A549 (cell line): ENCODE measurements around the gene PIEZO2.

Source experiments
- CHD2 ChIP-seq: fragments of 150-350 bp; IDR thresholded peaks from 2 replicates; pipeline ENCODE4 v1.6.1; 2014; ENCODE audit warnings: low read length; ENCODE audit not compliant: partially characterized antibody
- FOXS1 ChIP-seq: fragments of 250-450 bp; sonication (Bioruptor Pico); IDR thresholded peaks from 2 replicates; pipeline ENCODE4 v1.5.0; 2020; ENCODE audit warnings: mild to moderate bottlenecking, moderate library complexity
- MAFK ChIP-seq: fragments of 450-650 bp; IDR thresholded peaks from 2 replicates; pipeline ENCODE4 v1.6.1; 2014; ENCODE audit not compliant: partially characterized antibody
- MYC ChIP-seq: IDR thresholded peaks from 2 replicates; pipeline ENCODE4 v1.6.1; 2012; ENCODE audit warnings: mild to moderate bottlenecking, inconsistent platforms, low read length, improper control_type of control experiment, borderline replicate concordance
- POLR2A ChIP-seq: IDR thresholded peaks from 2 replicates; pipeline ENCODE4 v1.6.1; 2012; ENCODE audit warnings: mild to moderate bottlenecking, low read length
- RAD21 ChIP-seq, 2 experiments: fragments of >200 bp in 1 of 2; sonication (Bioruptor Twin) in 1 of 2; formaldehyde crosslinking in 1 of 2; IDR thresholded peaks in 1 of 2; conservative IDR thresholded peaks in 1 of 2; 2 replicates in 1 of 2; 3 replicates in 1 of 2; pipeline ENCODE4 v1.6.1; 2012 to 2018; ENCODE audit warnings: inconsistent platforms in 1 of 2
- ZSCAN20 ChIP-seq: fragments of 250-450 bp; sonication (Bioruptor Pico); IDR thresholded peaks from 2 replicates; pipeline ENCODE4 v1.8.0; 2022; ENCODE audit warnings: mild to moderate bottlenecking, moderate library complexity
- TF ChIP-seq, protein P1 (sequence below): fragments of >200 bp; sonication (Bioruptor Twin); formaldehyde crosslinking; IDR thresholded peaks from 3 replicates; pipeline ENCODE4 v1.5.1; 2016
- TF ChIP-seq, protein P2 (sequence below): fragments of 200-600 bp; sonication (generic); IDR thresholded peaks from 2 replicates; pipeline ENCODE4 v1.6.1; 2016; ENCODE audit warnings: antibody characterized with exemption, mild to moderate bottlenecking, moderate library complexity
- TF ChIP-seq, protein P3 (sequence below): IDR thresholded peaks from 2 replicates; pipeline ENCODE4 v1.6.1; 2012
- TF ChIP-seq, protein P4 (sequence below): fragments of 250-450 bp; sonication (Bioruptor Pico); IDR thresholded peaks from 2 replicates; pipeline ENCODE4 v1.5.0; 2021; ENCODE audit warnings: mild to moderate bottlenecking, moderate library complexity, borderline replicate concordance

DNA sequence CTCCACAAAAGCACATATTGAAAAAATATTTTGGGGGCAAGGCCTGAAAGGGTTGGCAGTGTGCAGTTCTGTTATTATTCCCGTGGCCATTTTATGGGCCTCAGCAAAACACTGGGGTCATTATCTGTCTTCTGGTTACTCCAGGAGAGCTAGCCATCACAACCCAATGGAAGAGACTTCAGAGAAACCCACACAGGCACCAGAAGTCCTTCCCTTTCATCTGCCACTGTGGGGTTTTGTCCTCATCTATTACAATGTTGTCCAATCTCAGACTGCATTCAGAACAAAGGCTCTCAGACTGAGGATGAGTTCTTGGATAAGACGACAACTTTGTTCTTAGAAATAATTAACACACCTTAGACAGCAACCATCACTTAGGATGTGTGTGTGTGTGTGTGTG, 98.4 kb downstream of the PIEZO2 start:
- TF ChIP-seq, protein P1, sequence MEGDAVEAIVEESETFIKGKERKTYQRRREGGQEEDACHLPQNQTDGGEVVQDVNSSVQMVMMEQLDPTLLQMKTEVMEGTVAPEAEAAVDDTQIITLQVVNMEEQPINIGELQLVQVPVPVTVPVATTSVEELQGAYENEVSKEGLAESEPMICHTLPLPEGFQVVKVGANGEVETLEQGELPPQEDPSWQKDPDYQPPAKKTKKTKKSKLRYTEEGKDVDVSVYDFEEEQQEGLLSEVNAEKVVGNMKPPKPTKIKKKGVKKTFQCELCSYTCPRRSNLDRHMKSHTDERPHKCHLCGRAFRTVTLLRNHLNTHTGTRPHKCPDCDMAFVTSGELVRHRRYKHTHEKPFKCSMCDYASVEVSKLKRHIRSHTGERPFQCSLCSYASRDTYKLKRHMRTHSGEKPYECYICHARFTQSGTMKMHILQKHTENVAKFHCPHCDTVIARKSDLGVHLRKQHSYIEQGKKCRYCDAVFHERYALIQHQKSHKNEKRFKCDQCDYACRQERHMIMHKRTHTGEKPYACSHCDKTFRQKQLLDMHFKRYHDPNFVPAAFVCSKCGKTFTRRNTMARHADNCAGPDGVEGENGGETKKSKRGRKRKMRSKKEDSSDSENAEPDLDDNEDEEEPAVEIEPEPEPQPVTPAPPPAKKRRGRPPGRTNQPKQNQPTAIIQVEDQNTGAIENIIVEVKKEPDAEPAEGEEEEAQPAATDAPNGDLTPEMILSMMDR, result no peak
- no peak for TF ChIP-seq MAFK
- TF ChIP-seq, protein P2, sequence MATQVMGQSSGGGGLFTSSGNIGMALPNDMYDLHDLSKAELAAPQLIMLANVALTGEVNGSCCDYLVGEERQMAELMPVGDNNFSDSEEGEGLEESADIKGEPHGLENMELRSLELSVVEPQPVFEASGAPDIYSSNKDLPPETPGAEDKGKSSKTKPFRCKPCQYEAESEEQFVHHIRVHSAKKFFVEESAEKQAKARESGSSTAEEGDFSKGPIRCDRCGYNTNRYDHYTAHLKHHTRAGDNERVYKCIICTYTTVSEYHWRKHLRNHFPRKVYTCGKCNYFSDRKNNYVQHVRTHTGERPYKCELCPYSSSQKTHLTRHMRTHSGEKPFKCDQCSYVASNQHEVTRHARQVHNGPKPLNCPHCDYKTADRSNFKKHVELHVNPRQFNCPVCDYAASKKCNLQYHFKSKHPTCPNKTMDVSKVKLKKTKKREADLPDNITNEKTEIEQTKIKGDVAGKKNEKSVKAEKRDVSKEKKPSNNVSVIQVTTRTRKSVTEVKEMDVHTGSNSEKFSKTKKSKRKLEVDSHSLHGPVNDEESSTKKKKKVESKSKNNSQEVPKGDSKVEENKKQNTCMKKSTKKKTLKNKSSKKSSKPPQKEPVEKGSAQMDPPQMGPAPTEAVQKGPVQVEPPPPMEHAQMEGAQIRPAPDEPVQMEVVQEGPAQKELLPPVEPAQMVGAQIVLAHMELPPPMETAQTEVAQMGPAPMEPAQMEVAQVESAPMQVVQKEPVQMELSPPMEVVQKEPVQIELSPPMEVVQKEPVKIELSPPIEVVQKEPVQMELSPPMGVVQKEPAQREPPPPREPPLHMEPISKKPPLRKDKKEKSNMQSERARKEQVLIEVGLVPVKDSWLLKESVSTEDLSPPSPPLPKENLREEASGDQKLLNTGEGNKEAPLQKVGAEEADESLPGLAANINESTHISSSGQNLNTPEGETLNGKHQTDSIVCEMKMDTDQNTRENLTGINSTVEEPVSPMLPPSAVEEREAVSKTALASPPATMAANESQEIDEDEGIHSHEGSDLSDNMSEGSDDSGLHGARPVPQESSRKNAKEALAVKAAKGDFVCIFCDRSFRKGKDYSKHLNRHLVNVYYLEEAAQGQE, result no peak
- TF ChIP-seq CHD2, result no peak
- TF ChIP-seq, protein P3, sequence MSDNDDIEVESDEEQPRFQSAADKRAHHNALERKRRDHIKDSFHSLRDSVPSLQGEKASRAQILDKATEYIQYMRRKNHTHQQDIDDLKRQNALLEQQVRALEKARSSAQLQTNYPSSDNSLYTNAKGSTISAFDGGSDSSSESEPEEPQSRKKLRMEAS, result no peak
- no peak for TF ChIP-seq FOXS1 (CRISPR knock-in tag)
- no peak for TF ChIP-seq RAD21 (conservative IDR thresholded peaks at IDR 0.05 in 1 of 2, IDR thresholded peaks at IDR 0.05 in 1 of 2)
- TF ChIP-seq, protein P4, sequence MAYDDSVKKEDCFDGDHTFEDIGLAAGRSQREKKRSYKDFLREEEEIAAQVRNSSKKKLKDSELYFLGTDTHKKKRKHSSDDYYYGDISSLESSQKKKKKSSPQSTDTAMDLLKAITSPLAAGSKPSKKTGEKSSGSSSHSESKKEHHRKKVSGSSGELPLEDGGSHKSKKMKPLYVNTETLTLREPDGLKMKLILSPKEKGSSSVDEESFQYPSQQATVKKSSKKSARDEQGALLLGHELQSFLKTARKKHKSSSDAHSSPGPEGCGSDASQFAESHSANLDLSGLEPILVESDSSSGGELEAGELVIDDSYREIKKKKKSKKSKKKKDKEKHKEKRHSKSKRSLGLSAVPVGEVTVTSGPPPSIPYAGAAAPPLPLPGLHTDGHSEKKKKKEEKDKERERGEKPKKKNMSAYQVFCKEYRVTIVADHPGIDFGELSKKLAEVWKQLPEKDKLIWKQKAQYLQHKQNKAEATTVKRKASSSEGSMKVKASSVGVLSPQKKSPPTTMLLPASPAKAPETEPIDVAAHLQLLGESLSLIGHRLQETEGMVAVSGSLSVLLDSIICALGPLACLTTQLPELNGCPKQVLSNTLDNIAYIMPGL, result no peak
- TF ChIP-seq ZSCAN20 (CRISPR knock-in tag), result no peak
- no peak for TF ChIP-seq MYC
- TF ChIP-seq POLR2A, result no peak
